Natural killer cell (primary cell): Measurements from ENCODE around the gene NFX1. TPM values are rescaled to one million over a fixed set of nuclear protein-coding genes. Genes with fewer than 3 reads are reported as not detected.
"Not testable (repeated sequence)": the region's sequence is repeated elsewhere in the genome, so short reads cannot be mapped to it uniquely, and the experiment has no call there.

ENCODE experiments used
- ATAC-seq, 3 donors: fragments of 150-1000 bp in 2 of 3; fragments of 200-7000 bp in 1 of 3; cut with Tn5 transposase; 1 replicate in 1 of 3; 2 replicates in 2 of 3; pipeline ENCODE4 v1.10.0; 2021; ENCODE audit warnings: mild to moderate bottlenecking in 2 of 3, moderate library complexity in 2 of 3
- DNase-seq, 2 donors: peaks; one replicate each; pipeline versions ENCODE4 v3.0.0 to v3.0.0-alpha.2; 2013 to 2021; ENCODE audit warnings: mixed read lengths in 1 of 2
- H3K27ac ChIP-seq: one replicate; pipeline ENCODE4 v1.5.1; 2013; ENCODE audit warnings: mild to moderate bottlenecking, low read length
- H3K27me3 ChIP-seq: one replicate; pipeline ENCODE4 v1.6.1; 2013; ENCODE audit warnings: low read length; ENCODE audit not compliant: control insufficient read depth, insufficient read depth
- H3K36me3 ChIP-seq: one replicate; pipeline ENCODE4 v1.6.1; 2013; ENCODE audit warnings: low read length; ENCODE audit not compliant: control insufficient read depth, insufficient read depth
- H3K4me1 ChIP-seq: one replicate; pipeline ENCODE4 v1.6.1; 2013; ENCODE audit warnings: low read length; ENCODE audit not compliant: control insufficient read depth, insufficient read depth
- H3K4me3 ChIP-seq: one replicate; pipeline ENCODE4 v1.5.1; 2013; ENCODE audit warnings: low read length
- H3K9me3 ChIP-seq: one replicate; pipeline ENCODE4 v1.6.1; 2013; ENCODE audit warnings: low read length; ENCODE audit not compliant: control insufficient read depth, insufficient read depth
- H3K27ac Mint-ChIP-seq, 2 donors: one replicate each; pipeline ENCODE4 v1.8.0; 2022; ENCODE audit warnings: mild to moderate bottlenecking in 2 of 2, mixed read lengths in 2 of 2, moderate library complexity in 1 of 2
- H3K27me3 Mint-ChIP-seq, 2 donors: one replicate each; pipeline ENCODE4 v1.8.0; 2022; ENCODE audit warnings: low read depth in 2 of 2, mixed read lengths in 2 of 2
- H3K36me3 Mint-ChIP-seq: one replicate; pipeline ENCODE4 v1.8.0; 2022; ENCODE audit warnings: mixed read lengths
- H3K4me1 Mint-ChIP-seq, 2 donors: one replicate each; pipeline ENCODE4 v1.8.0; 2022; ENCODE audit warnings: mixed read lengths in 2 of 2
- H3K4me3 Mint-ChIP-seq: one replicate; pipeline ENCODE4 v1.8.0; 2022; ENCODE audit warnings: mild to moderate bottlenecking, moderate library complexity, mixed read lengths
- H3K9me3 Mint-ChIP-seq, 2 donors: one replicate each; pipeline ENCODE4 v1.8.0; 2022; ENCODE audit warnings: mixed read lengths in 2 of 2
- CTCF ChIP-seq: fragments of 200-600 bp; IDR thresholded peaks from one replicate; pipeline ENCODE4 v1.8.0; 2022; ENCODE audit warnings: antibody characterized with exemption
- WGBS: methylation state at CpG from one replicate; pipeline ENCODE4 v1.1.7; 2013; ENCODE audit warnings: missing lambda C conversion rate; ENCODE audit not compliant: insufficient coverage; 5-methylcytosine and 5-hydroxymethylcytosine counted together
- intact Hi-C: fragments of 100-400 bp; cut with micrococcal nuclease; formaldehyde crosslinking; loops from one replicate; pipeline ENCODE4 v1.14.2; 2022
- total RNA-seq, 4 donors: library from RNA; stranded (reverse); fragments of 120-200 nt in 1 of 4; gene quantifications; one replicate each; pipeline versions ENCODE4 v1.2.3 to v1.2.4, GENCODE V29; 2013 to 2022

Gene NFX1
- total RNA-seq, 3 donors from 2014 or later (not counting 1 experiment from before 2014, with no cell fraction given): 33.0 to 38.8 (median 38.5) TPM

GRCh38 chr9:33393581-33393980 lies 103.3 kb downstream of the NFX1 start:
- Mint-ChIP-seq H3K27ac (no peak overlapping the region), H3K4me1 (no peaks in the 10 kb centered on the region), H3K9me3 (no peaks in the 10 kb centered on the region), H3K36me3 (no peaks in the 10 kb centered on the region), H3K4me3 (no peak overlapping the region), H3K27me3 (peaks cover 0 to 7% of the 10 kb centered on the region in 2 donors)
- Histone ChIP-seq H3K27me3 (no peaks in the 10 kb centered on the region), H3K36me3 (no peaks in the 10 kb centered on the region), H3K27ac (no peak overlapping the region), H3K9me3 (no peaks in the 10 kb centered on the region), H3K4me1 (no peaks in the 10 kb centered on the region), H3K4me3 (no peak overlapping the region)
- no peak for TF ChIP-seq CTCF
- intact Hi-C loops: no loop called here
- ATAC-seq (no peak), DNase-seq (no peak)
- 87% methylated on average over 11 of the region's 11 CpGs for WGBS

GRCh38 chr9:33393986-33394385 lies 103.7 kb downstream of the NFX1 start:
- ATAC-seq, H3K27ac ChIP-seq, H3K9me3 Mint-ChIP-seq, H3K9me3 ChIP-seq, H3K27ac Mint-ChIP-seq, H3K4me1 Mint-ChIP-seq, H3K4me3 Mint-ChIP-seq, DNase-seq, H3K4me3 ChIP-seq, H3K36me3 Mint-ChIP-seq, H3K27me3 ChIP-seq, H3K27me3 Mint-ChIP-seq, intact Hi-C loops, H3K36me3 ChIP-seq, H3K4me1 ChIP-seq: not testable (repeated sequence)
- 88% methylated on average over 3 of the region's 3 CpGs for WGBS

- intact Hi-C loops, H3K9me3 ChIP-seq, H3K9me3 Mint-ChIP-seq, H3K27ac ChIP-seq, H3K4me1 Mint-ChIP-seq, ATAC-seq, H3K27ac Mint-ChIP-seq, H3K4me1 ChIP-seq, H3K4me3 ChIP-seq, H3K27me3 ChIP-seq, H3K36me3 ChIP-seq, DNase-seq, H3K4me3 Mint-ChIP-seq, H3K36me3 Mint-ChIP-seq: not testable (repeated sequence)
- WGBS: 92% methylated on average over 15 of the region's 15 CpGs
- peaks cover 0 to 13% of the 10 kb centered on the region in 2 donors for H3K27me3 Mint-ChIP-seq
Measured at GRCh38 chr9:33395159-33395879, 105.0 kb downstream of the NFX1 start.

GRCh38 chr9:33397801-33398200 lies 107.5 kb downstream of the NFX1 start:
- H3K4me3 ChIP-seq, H3K36me3 Mint-ChIP-seq, H3K27me3 ChIP-seq, H3K4me1 ChIP-seq, intact Hi-C loops, H3K9me3 ChIP-seq, H3K4me1 Mint-ChIP-seq, H3K27ac Mint-ChIP-seq, ATAC-seq, H3K4me3 Mint-ChIP-seq, H3K27ac ChIP-seq, DNase-seq, H3K9me3 Mint-ChIP-seq, H3K36me3 ChIP-seq: not testable (repeated sequence)
- peaks cover 0 to 13% of the 10 kb centered on the region in 2 donors for H3K27me3 Mint-ChIP-seq
- 100% methylated on average over 1 of the region's 4 CpGs for WGBS

GRCh38 chr9:33399047-33399446 lies 108.7 kb downstream of the NFX1 start:
- DNase-seq, H3K36me3 Mint-ChIP-seq, H3K4me1 Mint-ChIP-seq, ATAC-seq, H3K27me3 ChIP-seq, H3K4me3 Mint-ChIP-seq, intact Hi-C loops, H3K27ac Mint-ChIP-seq, H3K4me1 ChIP-seq, H3K9me3 Mint-ChIP-seq, H3K27me3 Mint-ChIP-seq, H3K9me3 ChIP-seq, H3K4me3 ChIP-seq, H3K27ac ChIP-seq, H3K36me3 ChIP-seq: not testable (repeated sequence)
- WGBS: 80% methylated on average over 3 of the region's 4 CpGs

- intact Hi-C loops: loop anchor here (10.0 kb wide), 1 partner anchor 63 kb away; no protein-coding TSS in a partner anchor
Measured at GRCh38 chr9:33401809-33402208, 111.5 kb downstream of the NFX1 start.

GRCh38 chr9:33402371-33402770 lies 112.1 kb downstream of the NFX1 start, which contains the start of gene AQP7:
TSS of gene AQP7 (minus strand) at chr9:33402568. CDS start at chr9:33401262, 1,306 bp downstream.
- WGBS: 94% methylated on average over 8 of the region's 10 CpGs
- H3K27me3 ChIP-seq, H3K36me3 ChIP-seq, H3K27ac Mint-ChIP-seq, H3K4me1 ChIP-seq, ATAC-seq, H3K4me3 Mint-ChIP-seq, H3K9me3 ChIP-seq, H3K9me3 Mint-ChIP-seq, H3K27ac ChIP-seq, H3K36me3 Mint-ChIP-seq, H3K27me3 Mint-ChIP-seq, DNase-seq, H3K4me1 Mint-ChIP-seq, H3K4me3 ChIP-seq: not testable (repeated sequence)
- intact Hi-C loops: loop anchor here (10.0 kb wide), 1 partner anchor 62 kb away; no protein-coding TSS in a partner anchor

More at GRCh38 chr9:33401809-33402208, 111.5 kb downstream of the NFX1 start:
- H3K27me3 Mint-ChIP-seq, H3K9me3 Mint-ChIP-seq, H3K4me1 ChIP-seq, H3K36me3 Mint-ChIP-seq, H3K27me3 ChIP-seq, DNase-seq, ATAC-seq, H3K4me3 ChIP-seq, H3K4me3 Mint-ChIP-seq, H3K4me1 Mint-ChIP-seq, H3K27ac Mint-ChIP-seq, H3K27ac ChIP-seq, H3K9me3 ChIP-seq, H3K36me3 ChIP-seq: not testable (repeated sequence)
- WGBS: 89% methylated on average over 9 of the region's 10 CpGs
